Measurements from ENCODE around the gene SYT6. TPM values are rescaled to one million over a fixed set of nuclear protein-coding genes. Genes with fewer than 3 reads are reported as not detected.
A peak's percentile ranks its signal among the peaks of the same experiment; 100 is the strongest.

Gene SYT6
- total RNA-seq, 1 experiment from 2014 or later = 77.2 TPM

- no peak overlapping the region for H4K5ac ChIP-seq (ENCODE audit: insufficient read length, low read depth, low read length)
- H2BK20ac ChIP-seq (ENCODE audit: low read depth, low read length, poor library complexity, severe bottlenecking) = no peak overlapping the region
- peaks cover 2% of the 10 kb centered on the region for H3K79me1 ChIP-seq (ENCODE audit: insufficient read depth, low read depth, low read length, poor library complexity, severe bottlenecking)
- H4K8ac ChIP-seq (replicated peaks; ENCODE audit: insufficient read length, low read depth, low read length) = no peak overlapping the region
- H2BK120ac ChIP-seq (ENCODE audit: low read depth, low read length, poor library complexity, severe bottlenecking) = no peak overlapping the region
- no peaks in the 10 kb centered on the region for H3K27me3 Mint-ChIP-seq (ENCODE audit: low read depth)
- H2BK12ac ChIP-seq (ENCODE audit: insufficient read length, low read depth, low read length) = no peak overlapping the region
- H3K14ac ChIP-seq (ENCODE audit: insufficient read depth, low read length) = no peak overlapping the region
- H3K56ac ChIP-seq (ENCODE audit: insufficient read length, low read depth, low read length) = no peak overlapping the region
- no peak overlapping the region for H3K4me2 ChIP-seq (ENCODE audit: insufficient read depth, insufficient read length, low read length)
- no peaks in the 10 kb centered on the region for H3K9me3 Mint-ChIP-seq
- no peak overlapping the region for H3K9ac ChIP-seq (ENCODE audit: extremely low read depth, insufficient read length, low read length)
- peaks cover 3% of the 10 kb centered on the region; the same call in 1 of the 2 replicates for H3K4me1 ChIP-seq (ENCODE audit: insufficient read depth, low read length)
- no peak overlapping the region for H3K4ac ChIP-seq (ENCODE audit: low read depth, low read length)
- no peak overlapping the region for H4K91ac ChIP-seq (ENCODE audit: insufficient read length, low read depth, low read length)
- no peak overlapping the region for H3T11ph ChIP-seq (ENCODE audit: low read length)
- peak overlapping the region in 2 of 3 experiments; percentile 47 to 53; a peak in 4 of 7 replicates for H3K27ac Mint-ChIP-seq
- no peak overlapping the region for H3K18ac ChIP-seq (ENCODE audit: insufficient read length, low read depth, low read length)
- H2BK15ac ChIP-seq (ENCODE audit: low read depth, low read length) = no peak overlapping the region
- TF ChIP-seq CTCF (conservative IDR thresholded peaks at IDR 0.05) = no peak
- H3K27me3 ChIP-seq (ENCODE audit: insufficient read depth, low read length) = no peaks in the 10 kb centered on the region
- WGBS (ENCODE audit: extremely low coverage, insufficient read length, low lambda C conversion rate) = no CpG with 5 or more reads among the region's 7 CpGs
- no peak overlapping the region for H2AFZ ChIP-seq (ENCODE audit: low read length)
- peaks cover 40 to 92% (median 84%) of the 10 kb centered on the region in 3 experiments for H3K36me3 Mint-ChIP-seq (ENCODE audit: insufficient read depth in 1 of 3, low read depth in 3 of 3)
- no peaks in the 10 kb centered on the region for H3K9me3 ChIP-seq (ENCODE audit: control insufficient read depth, low read depth, low read length)
- H2AK5ac ChIP-seq (ENCODE audit: insufficient read length, low read length) = no peak overlapping the region
- no peak overlapping the region for H2BK5ac ChIP-seq (ENCODE audit: insufficient read length, low read length)
- H3K79me2 ChIP-seq (ENCODE audit: insufficient read depth, low read length) = no peaks in the 10 kb centered on the region
- no peak overlapping the region for H3K4me3 Mint-ChIP-seq
- H3K4me1 Mint-ChIP-seq = peaks cover 36 to 49% of the 10 kb centered on the region in 2 experiments
- H3K23ac ChIP-seq (ENCODE audit: insufficient read length, low read depth, low read length) = no peak overlapping the region
- H4K20me1 ChIP-seq (ENCODE audit: control insufficient read depth, insufficient read depth, insufficient read length) = peaks cover 4% of the 10 kb centered on the region
- no peaks in the 10 kb centered on the region for H3K23me2 ChIP-seq (ENCODE audit: insufficient read length, low read depth, low read length, poor library complexity, severe bottlenecking)
- no peak for DNase-seq
- H3K27ac ChIP-seq (ENCODE audit: insufficient read length, low read depth, low read length) = no peak overlapping the region
Measured at GRCh38 chr1:114124644-114125043, 29.0 kb downstream of the SYT6 start.
